Loucy (cell line): ENCODE data around the gene PIP5K1C.
A peak's percentile ranks its signal among the peaks of the same experiment; 100 is the strongest.

Source experiments
- H2AFZ ChIP-seq: fragments of 200-600 bp; sonication (generic); 2 replicates; pipeline ENCODE4 v1.6.0; 2016; ENCODE audit warnings: antibody characterized with exemption, mild to moderate bottlenecking, low read length, moderate library complexity
- H3F3A ChIP-seq: fragments of 200-600 bp; 2 replicates; pipeline ENCODE4 v1.6.0; 2016; ENCODE audit warnings: antibody characterized with exemption, low read depth, mild to moderate bottlenecking
- H3K27me3 ChIP-seq: fragments of 200-600 bp; sonication (generic); 2 replicates; pipeline ENCODE4 v1.6.1; 2014; ENCODE audit warnings: low read length, mild to moderate bottlenecking; ENCODE audit not compliant: insufficient read depth, poor library complexity, severe bottlenecking
- H3K36me3 ChIP-seq: fragments of 200-600 bp; sonication (generic); 2 replicates; pipeline ENCODE4 v1.6.1; 2016; ENCODE audit warnings: low read length; ENCODE audit not compliant: insufficient read depth
- H3K4me1 ChIP-seq: fragments of 200-600 bp; sonication (generic); 2 replicates; pipeline ENCODE4 v1.5.1; 2014; ENCODE audit warnings: low read length, mild to moderate bottlenecking; ENCODE audit not compliant: insufficient read depth, poor library complexity, severe bottlenecking
- H3K4me2 ChIP-seq: fragments of 200-600 bp; sonication (generic); 2 replicates; pipeline ENCODE4 v1.6.0; 2014; ENCODE audit warnings: antibody characterized with exemption, low read length, low read depth, mild to moderate bottlenecking; ENCODE audit not compliant: poor library complexity, severe bottlenecking
- H3K4me3 ChIP-seq: fragments of 200-600 bp; sonication (generic); 2 replicates; pipeline ENCODE4 v1.5.1; 2014; ENCODE audit warnings: low read length, mild to moderate bottlenecking, mixed read lengths; ENCODE audit not compliant: poor library complexity, severe bottlenecking
- H3K79me2 ChIP-seq: fragments of 200-600 bp; sonication (generic); 2 replicates; pipeline ENCODE4 v1.6.1; 2014; ENCODE audit warnings: low read length; ENCODE audit not compliant: insufficient read depth
- H3K9ac ChIP-seq: fragments of 200-600 bp; sonication (generic); 2 replicates; pipeline ENCODE4 v1.6.0; 2014; ENCODE audit warnings: mild to moderate bottlenecking, low read depth, low read length, moderate library complexity; ENCODE audit not compliant: poor library complexity, severe bottlenecking
- H3K9me2 ChIP-seq: fragments of 200-600 bp; sonication (generic); replicated peaks from 2 replicates; pipeline ENCODE4 v1.6.1; 2016; ENCODE audit warnings: low read depth, low read length, mixed read lengths
- H3K9me3 ChIP-seq: fragments of 200-600 bp; sonication (generic); 2 replicates; pipeline ENCODE4 v1.6.1; 2014; ENCODE audit warnings: mild to moderate bottlenecking, antibody characterized with exemption, low read length, low read depth; ENCODE audit not compliant: insufficient read depth
- H4K20me1 ChIP-seq: fragments of 200-600 bp; sonication (generic); 2 replicates; pipeline ENCODE4 v1.6.0; 2014; ENCODE audit warnings: antibody characterized with exemption, low read length, mild to moderate bottlenecking; ENCODE audit not compliant: insufficient read depth, poor library complexity, severe bottlenecking
- CTCF ChIP-seq: fragments of 200-600 bp; sonication (generic); conservative IDR thresholded peaks from 2 replicates; pipeline ENCODE4 v1.5.1; 2014; ENCODE audit warnings: mild to moderate bottlenecking, antibody characterized with exemption, low read length
- EZH2phosphoT487 ChIP-seq: fragments of 200-600 bp; IDR thresholded peaks from 2 replicates; pipeline ENCODE4 v1.6.1; 2018; ENCODE audit warnings: antibody characterized with exemption, mild to moderate bottlenecking, moderate library complexity, borderline replicate concordance

Gene PIP5K1C

GRCh38 chr19:3618811-3619630 is 81.2 kb downstream of the PIP5K1C start:
- no peaks in the 10 kb centered on the region for H3F3A ChIP-seq
- no peaks in the 10 kb centered on the region for H4K20me1 ChIP-seq
- peaks cover 1% of the 10 kb centered on the region; the same call in 1 of the 2 replicates for H3K79me2 ChIP-seq
- no peak overlapping the region for H2AFZ ChIP-seq
- no peak overlapping the region for H3K9ac ChIP-seq
- no peaks in the 10 kb centered on the region; the same call in 1 of the 2 replicates for H3K36me3 ChIP-seq
- H3K9me3 ChIP-seq, result no peaks in the 10 kb centered on the region
- TF ChIP-seq CTCF (0 out of 2 replicates have a peak, but pooled peaks have one; percentile 20), EZH2phosphoT487 (no peak)
- no peaks in the 10 kb centered on the region for H3K4me1 ChIP-seq
- H3K9me2 ChIP-seq, result no peaks in the 10 kb centered on the region
- H3K4me3 ChIP-seq, result no peak overlapping the region
- no peak overlapping the region for H3K4me2 ChIP-seq
- no peaks in the 10 kb centered on the region for H3K27me3 ChIP-seq

GRCh38 chr19:3618144-3618810 is 82.0 kb downstream of the PIP5K1C start:
- no peaks in the 10 kb centered on the region for H3K9me2 ChIP-seq
- no peak overlapping the region for H3K9ac ChIP-seq
- no peaks in the 10 kb centered on the region for H3F3A ChIP-seq
- H3K4me1 ChIP-seq, result no peaks in the 10 kb centered on the region
- no peaks in the 10 kb centered on the region for H4K20me1 ChIP-seq
- no peaks in the 10 kb centered on the region for H3K9me3 ChIP-seq
- no peaks in the 10 kb centered on the region for H3K79me2 ChIP-seq
- no peak overlapping the region for H2AFZ ChIP-seq
- H3K27me3 ChIP-seq, result no peaks in the 10 kb centered on the region
- H3K4me2 ChIP-seq, result no peak overlapping the region
- no peak overlapping the region for H3K4me3 ChIP-seq
- no peak for TF ChIP-seq EZH2phosphoT487
- TF ChIP-seq CTCF, result peak; percentile 85
- H3K36me3 ChIP-seq, result no peaks in the 10 kb centered on the region; the same call in 1 of the 2 replicates

GRCh38 chr19:3617463-3617862 is 82.8 kb downstream of the PIP5K1C start:
- no peaks in the 10 kb centered on the region for H3F3A ChIP-seq
- H3K27me3 ChIP-seq, result no peaks in the 10 kb centered on the region
- H3K9ac ChIP-seq, result no peak overlapping the region
- no peaks in the 10 kb centered on the region; the same call in 1 of the 2 replicates for H3K36me3 ChIP-seq
- no peaks in the 10 kb centered on the region for H3K9me2 ChIP-seq
- TF ChIP-seq CTCF (no peak), EZH2phosphoT487 (no peak)
- no peak overlapping the region for H3K4me2 ChIP-seq
- no peaks in the 10 kb centered on the region for H4K20me1 ChIP-seq
- H3K4me1 ChIP-seq, result no peaks in the 10 kb centered on the region
- H3K9me3 ChIP-seq, result no peaks in the 10 kb centered on the region
- no peak overlapping the region for H2AFZ ChIP-seq
- no peak overlapping the region for H3K4me3 ChIP-seq
- H3K79me2 ChIP-seq, result no peaks in the 10 kb centered on the region
